Neural progenitor cell (in vitro differentiated cells): ENCODE measurements around the gene L3HYPDH. TPM values are rescaled to one million over a fixed set of nuclear protein-coding genes. Genes with fewer than 3 reads are reported as not detected.

Source experiments
- DNase-seq: peaks from one replicate; pipeline ENCODE4 v3.0.0-alpha.2; 2016; ENCODE audit warnings: low spot score
- H2AFZ ChIP-seq: fragments of 200-600 bp; sonication (generic); replicated peaks from 2 replicates; pipeline ENCODE4 v1.6.1; 2016; ENCODE audit warnings: antibody characterized with exemption
- H3F3A ChIP-seq: fragments of 200-600 bp; sonication (generic); 2 replicates; pipeline ENCODE4 v1.6.1; 2016; ENCODE audit warnings: antibody characterized with exemption, low read depth
- H3K27ac ChIP-seq: fragments of 200-600 bp; sonication (generic); 2 replicates; pipeline ENCODE4 v1.5.1; 2016; ENCODE audit warnings: mild to moderate bottlenecking
- H3K27me3 ChIP-seq: fragments of 200-600 bp; sonication (generic); 2 replicates; pipeline ENCODE4 v1.6.1; 2016; ENCODE audit warnings: mild to moderate bottlenecking, moderate library complexity
- H3K36me3 ChIP-seq: fragments of 200-600 bp; sonication (generic); 2 replicates; pipeline ENCODE4 v1.5.1; 2016
- H3K4me1 ChIP-seq: fragments of 200-600 bp; sonication (generic); 2 replicates; pipeline ENCODE4 v1.6.1; 2016; ENCODE audit warnings: mixed run types
- H3K4me2 ChIP-seq: fragments of 200-600 bp; sonication (generic); 2 replicates; pipeline ENCODE4 v1.6.1; 2016
- H3K4me3 ChIP-seq: fragments of 200-600 bp; sonication (generic); 2 replicates; pipeline ENCODE4 v1.5.1; 2016
- H3K79me2 ChIP-seq: fragments of 200-600 bp; sonication (generic); 2 replicates; pipeline ENCODE4 v1.6.1; 2016; ENCODE audit warnings: low read depth
- H3K9ac ChIP-seq: fragments of 200-600 bp; sonication (generic); 2 replicates; pipeline ENCODE4 v1.6.1; 2016
- H3K9me3 ChIP-seq: fragments of 200-600 bp; sonication (generic); 2 replicates; pipeline ENCODE4 v1.5.1; 2016; ENCODE audit warnings: low read depth
- H4K20me1 ChIP-seq: fragments of 200-600 bp; sonication (generic); 2 replicates; pipeline ENCODE4 v1.6.1; 2016; ENCODE audit warnings: low read depth
- H3K27ac Mint-ChIP-seq: 3 replicates; pipeline ENCODE4 v1.8.0; 2021; ENCODE audit warnings: mixed read lengths
- H3K27me3 Mint-ChIP-seq: 2 replicates; pipeline ENCODE4 v1.8.0; 2022; ENCODE audit warnings: low read depth, mild to moderate bottlenecking, inconsistent platforms, moderate library complexity, mixed read lengths; ENCODE audit not compliant: insufficient read depth
- H3K36me3 Mint-ChIP-seq: 3 replicates; pipeline ENCODE4 v1.8.0; 2021; ENCODE audit warnings: mixed read lengths
- H3K4me1 Mint-ChIP-seq: 3 replicates; pipeline ENCODE4 v1.8.0; 2021; ENCODE audit warnings: mixed read lengths
- H3K4me3 Mint-ChIP-seq: 3 replicates; pipeline ENCODE4 v1.8.0; 2021; ENCODE audit warnings: mild to moderate bottlenecking, moderate library complexity, mixed read lengths
- H3K9me3 Mint-ChIP-seq: 3 replicates; pipeline ENCODE4 v1.8.0; 2020; ENCODE audit warnings: mixed read lengths
- CTCF ChIP-seq: fragments of 200-600 bp; sonication (generic); IDR thresholded peaks from 2 replicates; pipeline ENCODE4 v1.5.1; 2017; ENCODE audit warnings: antibody characterized with exemption, mild to moderate bottlenecking
- EZH2 ChIP-seq: fragments of 200-600 bp; sonication (generic); IDR thresholded peaks from 2 replicates; pipeline ENCODE4 v1.6.1; 2017; ENCODE audit warnings: antibody characterized with exemption, mild to moderate bottlenecking, moderate library complexity
- EZH2phosphoT487 ChIP-seq: fragments of 200-600 bp; sonication (generic); IDR thresholded peaks from 2 replicates; pipeline ENCODE4 v1.6.1; 2017; ENCODE audit warnings: antibody characterized with exemption
- total RNA-seq: library from RNA; depleted of rRNA; stranded (reverse); fragments of >200 nt; gene quantifications from 2 replicates; pipeline ENCODE4 v1.2.3, GENCODE V29; 2015; ENCODE audit warnings: low replicate concordance

The L3HYPDH gene
- total RNA-seq, 1 donor from 2014 or later: 20.8 TPM

- H2AFZ ChIP-seq: no peak overlapping the region
- DNase-seq: no peak
- no peaks in the 10 kb centered on the region for H3K4me1 ChIP-seq
- H3K4me3 Mint-ChIP-seq: no peak overlapping the region
- peaks cover 47% of the 10 kb centered on the region for H3K36me3 Mint-ChIP-seq
- no peak overlapping the region for H3K4me2 ChIP-seq
- no peak overlapping the region for H3K27ac ChIP-seq
- no peaks in the 10 kb centered on the region for H3K9me3 ChIP-seq
- H3K27me3 Mint-ChIP-seq: no peaks in the 10 kb centered on the region
- no peak overlapping the region for H3K4me3 ChIP-seq
- TF ChIP-seq EZH2 (no peak), EZH2phosphoT487 (no peak), CTCF (no peak)
- peaks cover 52% of the 10 kb centered on the region for H3K36me3 ChIP-seq
- H4K20me1 ChIP-seq: peaks cover 24% of the 10 kb centered on the region
- H3K9me3 Mint-ChIP-seq: no peaks in the 10 kb centered on the region
- H3K9ac ChIP-seq: no peak overlapping the region
- H3K79me2 ChIP-seq: peaks cover 27% of the 10 kb centered on the region
- no peaks in the 10 kb centered on the region for H3K4me1 Mint-ChIP-seq
- no peaks in the 10 kb centered on the region for H3K27me3 ChIP-seq
- H3F3A ChIP-seq: peaks cover 3% of the 10 kb centered on the region
- H3K27ac Mint-ChIP-seq: no peak overlapping the region
These were observed 8.2 kb upstream of the L3HYPDH start for GRCh38 chr14:59492384-59492783.

GRCh38 chr14:59490756-59491155 lies 6.5 kb upstream of the L3HYPDH start:
- Mint-ChIP-seq H3K9me3 (no peaks in the 10 kb centered on the region), H3K36me3 (peaks cover 47% of the 10 kb centered on the region)

GRCh38 chr14:59484639-59485175 lies 499 bp upstream of the L3HYPDH start:
- Histone ChIP-seq H3K9me3 (no peaks in the 10 kb centered on the region), H3K4me2 (peak overlapping the region; percentile 89), H3F3A (peaks cover 7% of the 10 kb centered on the region), H2AFZ (peak overlapping the region; percentile 79), H3K36me3 (peaks cover 14% of the 10 kb centered on the region), H3K9ac (peak overlapping the region; percentile 77), H3K79me2 (peaks cover 70% of the 10 kb centered on the region), H4K20me1 (peaks cover 37% of the 10 kb centered on the region), H3K4me3 (peak overlapping the region; percentile 74), H3K4me1 (peaks cover 10% of the 10 kb centered on the region), H3K27ac (peak overlapping the region; percentile 79), H3K27me3 (no peaks in the 10 kb centered on the region)
- DNase-seq: no peak
- Mint-ChIP-seq H3K36me3 (peaks cover 15% of the 10 kb centered on the region), H3K27ac (peak overlapping the region; percentile 92), H3K4me1 (peaks cover 25% of the 10 kb centered on the region), H3K4me3 (peak overlapping the region; percentile 98), H3K9me3 (no peaks in the 10 kb centered on the region), H3K27me3 (no peaks in the 10 kb centered on the region)
- TF ChIP-seq EZH2phosphoT487 (no peak), EZH2 (no peak), CTCF (no peak)

More at GRCh38 chr14:59490756-59491155, 6.5 kb upstream of the L3HYPDH start:
- H3K4me1 Mint-ChIP-seq: peaks cover 3% of the 10 kb centered on the region
- H3K27me3 ChIP-seq: no peaks in the 10 kb centered on the region
- peaks cover 53% of the 10 kb centered on the region for H3K36me3 ChIP-seq
- H3K9ac ChIP-seq: no peak overlapping the region
- TF ChIP-seq EZH2 (no peak), CTCF (no peak), EZH2phosphoT487 (no peak)
- H3K9me3 ChIP-seq: no peaks in the 10 kb centered on the region
- no peak overlapping the region for H3K4me3 ChIP-seq
- DNase-seq: no peak
- peaks cover 43% of the 10 kb centered on the region for H3K79me2 ChIP-seq
- no peaks in the 10 kb centered on the region for H3K27me3 Mint-ChIP-seq
- H3K27ac Mint-ChIP-seq: no peak overlapping the region
- H3K4me3 Mint-ChIP-seq: no peak overlapping the region
- no peak overlapping the region for H2AFZ ChIP-seq
- H4K20me1 ChIP-seq: peaks cover 28% of the 10 kb centered on the region
- no peak overlapping the region for H3K4me2 ChIP-seq
- peaks cover 3% of the 10 kb centered on the region for H3K4me1 ChIP-seq
- no peak overlapping the region for H3K27ac ChIP-seq
- H3F3A ChIP-seq: peaks cover 3% of the 10 kb centered on the region
